Ovary (tissue), 9 donors: ENCODE results near the gene SNRPD3. TPM values are rescaled to one million over a fixed set of nuclear protein-coding genes. Genes with fewer than 3 reads are reported as not detected.
"Not testable (repeated sequence)": the region's sequence is repeated elsewhere in the genome, so short reads cannot be mapped to it uniquely, and the experiment has no call there.

ENCODE experiments used
- DNase-seq, 5 donors: peaks; one replicate each; pipeline ENCODE4 v3.0.0-alpha.2; 2019 to 2020
- H3K27ac ChIP-seq, 2 donors: fragments of 200-600 bp; one replicate each; pipeline versions ENCODE4 v1.5.1 to v1.8.0; 2019 to 2022
- H3K27me3 ChIP-seq: fragments of 200-600 bp; one replicate; pipeline ENCODE4 v1.8.0; 2022
- H3K36me3 ChIP-seq: fragments of 200-600 bp; sonication (generic); one replicate; pipeline ENCODE4 v1.5.1; 2019
- H3K4me1 ChIP-seq: one replicate; pipeline ENCODE4 v1.8.1; 2013; ENCODE audit warnings: mild to moderate bottlenecking, moderate library complexity; ENCODE audit not compliant: insufficient read depth
- H3K4me3 ChIP-seq: fragments of 200-600 bp; sonication (generic); one replicate; pipeline ENCODE4 v1.5.1; 2017
- H3K9me3 ChIP-seq, 2 donors: fragments of 200-600 bp in 1 of 2; sonication (generic) in 1 of 2; one replicate each; pipeline versions ENCODE4 v1.5.1 to v1.8.1; 2013 to 2019; ENCODE audit warnings: mild to moderate bottlenecking in 1 of 2, moderate library complexity in 1 of 2
- CTCF ChIP-seq, 3 donors: fragments of 450-650 bp in 2 of 3; fragments of 200-600 bp in 1 of 3; IDR thresholded peaks; one replicate each; pipeline versions ENCODE4 v1.5.1 to v1.8.0; 2016 to 2022; ENCODE audit warnings: antibody characterized with exemption in 3 of 3, mild to moderate bottlenecking in 1 of 3
- EP300 ChIP-seq: sonication (generic); formaldehyde crosslinking; IDR thresholded peaks from one replicate; pipeline ENCODE4 v1.6.1; 2017; ENCODE audit warnings: antibody characterized with exemption
- POLR2A ChIP-seq: fragments of 450-650 bp; IDR thresholded peaks from one replicate; pipeline ENCODE4 v1.6.1; 2017; ENCODE audit warnings: antibody characterized with exemption, mild to moderate bottlenecking, moderate library complexity
- WGBS, 3 donors: extraction: QIAGEN DNeasy Blood & Tissue Kit in 1 of 3; methylation state at CpG; one replicate each; pipeline versions ENCODE4 v1.1.5 to v1.1.7; 2013 to 2017; 5-methylcytosine and 5-hydroxymethylcytosine counted together
- intact Hi-C, 4 donors: fragments of 100-400 bp; cut with DNase I; formaldehyde crosslinking; loops; one replicate each; pipeline versions ENCODE4 v1.11.0 to v1.15.1; 2022 to 2023
- polyA plus RNA-seq, 2 donors: library from polyadenylated mRNA; stranded (reverse); fragments of 200-250 nt in 1 of 2; fragments of 350-450 nt in 1 of 2; fragmentation: Illumina TruSeq in 1 of 2; extraction: RNeasy Lipid Tissue Mini Kit (QIAGEN cat#74804) in 1 of 2; gene quantifications; one replicate each; pipeline ENCODE4 v1.2.3, GENCODE V29; 2013 to 2014
- total RNA-seq, 7 donors: library from RNA; depleted of rRNA in 2 of 7; stranded (reverse); fragments of >200 nt in 2 of 7; fragmentation: NEBNext Ultra II Directional in 3 of 7; extraction: Animal tissue kit (Norgen Biotek cat#: 25700) in 3 of 7; gene quantifications; one replicate each; pipeline versions ENCODE4 v1.1.0 to v1.2.4, GENCODE V29; 2016 to 2023
- donor health status: DM: no; HTN: no; CAD: no; lungs with moderate emphysema.
- donor health status: DM: no; HTN: no; CAD: no.
- donor health status: Bipolar disorder and iron deficiency.
- donor health status: DM: yes; HTN: yes; CAD: no.
- donor health status: DM: no; HTN: no; CAD: no.
- donor health status: DM: yes; HTN: yes; CAD: no.

SNRPD3 gene
- total and polyA plus RNA-seq, 9 donors, result 62.9 to 154 (median 86.5) TPM

DNA sequence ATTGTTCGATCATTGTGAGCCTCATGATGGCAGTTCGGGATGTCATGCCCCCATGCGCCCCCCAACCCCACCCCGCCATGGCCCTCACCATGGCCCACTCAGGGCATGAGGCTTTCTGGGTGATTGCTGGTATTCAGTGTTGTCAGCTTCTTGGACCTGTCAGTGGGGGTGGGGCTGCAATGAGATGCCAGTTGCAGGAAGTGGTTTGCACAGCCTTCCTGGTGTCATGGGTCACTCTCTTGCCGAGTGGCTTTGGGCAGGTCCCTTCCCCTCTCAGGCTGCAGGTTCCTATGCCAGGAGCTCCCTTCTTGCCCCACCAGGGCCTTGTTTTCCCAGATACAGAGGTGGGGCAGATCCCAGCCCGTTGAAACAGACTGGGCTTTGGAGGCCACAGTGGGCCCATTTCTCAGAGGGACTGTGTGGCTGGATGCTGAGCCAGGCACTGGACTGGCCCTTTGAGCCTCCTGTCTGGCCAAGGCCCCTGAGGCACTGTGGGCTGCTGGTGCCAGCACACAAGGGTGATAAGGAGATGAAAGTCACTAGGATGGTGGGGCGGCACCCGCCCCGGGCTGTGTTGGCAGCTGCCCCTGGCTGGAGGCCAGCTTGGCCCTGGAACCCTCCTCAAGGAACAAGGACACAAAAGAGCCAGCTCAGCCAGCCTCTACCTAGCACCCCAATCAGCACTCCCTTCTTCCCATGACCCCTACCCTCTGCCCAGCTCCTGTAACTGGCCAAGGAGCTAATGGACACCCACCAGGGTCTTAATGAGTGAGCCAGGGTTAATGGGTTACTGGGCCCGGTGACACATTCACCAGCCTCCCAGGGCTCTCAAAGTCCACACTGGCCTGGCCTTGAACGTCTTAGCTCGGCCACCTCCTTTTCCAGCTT is 45.7 kb downstream of the SNRPD3 start:
- TF ChIP-seq POLR2A (no peak), EP300 (no peak), CTCF (IDR thresholded peaks at IDR 0.05) (no peak)
- Histone ChIP-seq H3K4me3 (no peak overlapping the region), H3K4me1 (peaks cover 3% of the 10 kb centered on the region), H3K27me3 (no peaks in the 10 kb centered on the region), H3K27ac (no peak overlapping the region), H3K36me3 (no peaks in the 10 kb centered on the region), H3K9me3 (no peaks in the 10 kb centered on the region)
- DNase-seq, result peak in 1 of 5 donors; percentile 27
- WGBS, 3 donors, result 77 to 81% (median 78%) methylated on average over 9 to 12 of the region's 12 CpGs
- intact Hi-C loops, result no loop called here

DNA sequence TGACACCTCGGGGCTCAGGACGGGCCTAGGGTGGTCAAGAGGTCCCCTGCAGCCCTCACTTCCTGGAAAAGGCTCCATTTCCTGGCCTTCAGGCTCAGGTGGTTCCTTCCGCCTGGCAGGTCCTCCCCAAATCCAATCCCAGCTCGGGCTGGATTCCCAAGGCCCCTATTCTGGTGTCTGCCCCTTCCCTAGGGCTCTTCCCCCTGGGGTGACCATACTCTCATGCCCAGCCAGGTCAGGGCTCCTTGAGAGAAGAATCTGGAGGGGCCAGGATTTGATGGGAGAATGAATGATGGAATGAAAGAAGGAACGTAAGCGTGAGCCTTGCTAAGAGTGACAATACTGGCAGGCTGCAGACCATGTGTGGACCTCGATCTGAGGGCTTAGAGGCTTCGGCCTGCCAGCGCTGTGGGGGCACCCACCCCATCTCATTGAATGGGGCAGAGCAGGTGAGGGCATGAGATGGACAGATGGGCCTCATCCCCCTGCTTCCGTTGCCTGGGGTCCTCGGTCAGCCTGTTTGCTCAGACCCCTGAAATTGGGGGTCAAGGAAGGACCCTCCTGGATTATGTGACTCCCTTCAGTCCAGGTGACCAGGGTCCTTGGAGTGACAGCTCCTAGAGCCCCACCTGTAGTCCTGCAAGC is 46.4 kb downstream of the SNRPD3 start:
- H3K4me1 ChIP-seq, H3K4me3 ChIP-seq, H3K27ac ChIP-seq, H3K27me3 ChIP-seq, H3K9me3 ChIP-seq, intact Hi-C loops, H3K36me3 ChIP-seq, DNase-seq: not testable (repeated sequence)
- 92 to 94% (median 92%) methylated on average over 11 of the region's 11 CpGs for WGBS, 3 donors

GRCh38 chr22:24602847-24603769 is 47.3 kb downstream of the SNRPD3 start, which contains the start of gene GGT1:
TSS of gene GGT1 (plus strand) at chr22:24603193. CDS start at chr22:24611082, 7,889 bp downstream.
- H3K36me3 ChIP-seq, H3K27me3 ChIP-seq, H3K27ac ChIP-seq, DNase-seq, intact Hi-C loops, H3K4me3 ChIP-seq, H3K9me3 ChIP-seq, H3K4me1 ChIP-seq: not testable (repeated sequence)
- WGBS, 3 donors, result 46 to 58% (median 51%) methylated on average over 20 to 22 of the region's 22 CpGs

DNA sequence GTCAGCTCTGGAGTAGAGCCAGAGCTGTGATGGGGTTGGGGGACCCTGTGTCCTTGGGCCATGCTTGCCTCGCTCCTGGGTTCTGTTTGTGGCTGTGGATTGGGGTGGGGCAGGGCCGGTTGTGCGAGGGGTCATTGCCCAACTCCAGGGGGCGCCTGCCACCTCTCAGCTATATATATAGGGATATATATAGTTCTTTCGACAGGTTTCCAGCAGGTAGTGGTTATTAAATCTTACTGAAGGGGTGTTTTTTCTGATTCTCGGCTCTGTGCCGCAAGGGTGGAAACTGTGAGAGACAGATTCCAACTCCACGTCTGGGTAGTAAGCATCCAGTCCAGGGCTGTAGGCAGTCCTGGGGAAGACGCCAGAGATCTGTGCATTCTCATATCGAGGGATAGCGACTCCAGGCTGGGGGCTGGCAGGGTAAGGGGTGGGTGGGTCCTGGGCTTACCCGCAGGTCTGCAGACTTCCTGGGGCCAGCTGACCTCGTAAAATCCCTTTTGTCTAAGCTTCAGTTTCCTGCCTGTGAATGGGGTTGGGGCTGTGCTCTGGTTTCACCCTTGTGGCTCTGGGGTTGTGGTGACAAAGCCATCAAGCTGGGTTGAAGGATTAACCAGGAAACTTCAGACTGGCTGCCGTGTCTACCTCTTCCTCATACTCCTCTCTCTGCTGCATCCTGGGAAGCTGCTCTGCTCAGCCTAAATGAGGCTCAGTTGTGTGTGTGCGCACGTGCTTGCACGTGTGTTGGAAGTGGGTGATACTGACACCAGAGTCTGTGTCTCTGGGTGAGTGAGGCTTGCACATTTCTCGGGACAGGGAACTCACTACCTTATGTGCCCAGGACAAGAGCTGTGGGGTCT is 48.2 kb downstream of the SNRPD3 start:
- H3K9me3 ChIP-seq, H3K4me1 ChIP-seq, H3K27me3 ChIP-seq, DNase-seq, H3K36me3 ChIP-seq, H3K4me3 ChIP-seq, H3K27ac ChIP-seq, intact Hi-C loops: not testable (repeated sequence)
- 25 to 29% (median 26%) methylated on average over 18 of the region's 18 CpGs for WGBS, 3 donors

- intact Hi-C loops, H3K9me3 ChIP-seq, DNase-seq, H3K27ac ChIP-seq, H3K4me1 ChIP-seq, H3K27me3 ChIP-seq, H3K4me3 ChIP-seq, H3K36me3 ChIP-seq: not testable (repeated sequence)
- 72 to 84% (median 81%) methylated on average over 2 of the region's 2 CpGs for WGBS, 3 donors
Measured at GRCh38 chr22:24606340-24606739, 50.5 kb downstream of the SNRPD3 start.

- H3K4me3 ChIP-seq, DNase-seq: not testable (repeated sequence)
- 76 to 83% (median 82%) methylated on average over 17 to 18 of the region's 18 CpGs for WGBS, 3 donors
Measured at GRCh38 chr22:24607429-24607983, 51.7 kb downstream of the SNRPD3 start.

DNA sequence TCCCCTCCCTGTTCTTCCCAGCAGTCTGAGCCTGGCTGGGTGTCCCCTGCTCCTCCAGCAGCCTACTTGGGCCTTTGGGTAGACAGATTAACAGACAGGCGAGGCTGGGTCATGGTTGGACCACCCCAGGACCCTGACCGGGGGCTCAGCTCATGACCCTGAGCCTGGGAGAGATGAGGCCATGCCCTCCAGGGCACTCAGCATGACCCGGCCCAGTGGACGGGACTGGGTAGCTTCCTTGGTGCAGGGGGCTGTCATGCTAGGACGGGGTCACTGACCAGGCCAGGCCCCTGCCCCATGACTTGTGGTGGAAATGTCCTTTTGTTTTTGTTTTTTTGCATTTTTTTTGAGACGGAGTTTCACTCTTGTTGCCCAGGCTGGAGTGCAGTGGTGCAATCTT is 52.5 kb downstream of the SNRPD3 start:
- H3K27ac ChIP-seq, H3K36me3 ChIP-seq, H3K27me3 ChIP-seq, H3K4me3 ChIP-seq, intact Hi-C loops, H3K4me1 ChIP-seq, DNase-seq, H3K9me3 ChIP-seq: not testable (repeated sequence)
- WGBS, 3 donors, result 84 to 93% (median 84%) methylated on average over 5 to 6 of the region's 6 CpGs

More at GRCh38 chr22:24607429-24607983, 51.7 kb downstream of the SNRPD3 start:
- H3K4me1 ChIP-seq, H3K9me3 ChIP-seq, H3K27me3 ChIP-seq, H3K36me3 ChIP-seq, H3K27ac ChIP-seq, intact Hi-C loops: not testable (repeated sequence)

DNA sequence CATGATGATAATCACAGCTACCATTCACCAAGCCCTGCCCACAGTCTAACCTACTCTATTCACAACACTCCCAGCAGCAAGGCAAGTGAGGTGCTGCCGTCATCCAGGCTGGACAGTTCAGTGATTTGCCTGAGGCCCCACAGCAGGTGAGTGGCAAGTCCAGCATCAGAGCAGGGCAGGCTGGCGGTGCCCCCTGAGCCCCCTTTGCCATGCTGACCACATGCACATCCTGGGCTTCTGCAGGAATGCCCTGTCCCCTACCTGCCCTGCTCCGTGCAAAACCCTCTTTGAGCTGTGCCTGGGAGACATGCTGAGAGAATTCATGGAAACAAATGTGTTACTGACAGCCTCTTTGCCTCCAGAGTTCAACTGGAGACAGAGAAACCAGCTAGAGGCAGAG is 54.1 kb downstream of the SNRPD3 start:
- H3K27me3 ChIP-seq, intact Hi-C loops, H3K4me1 ChIP-seq, H3K9me3 ChIP-seq, DNase-seq, H3K27ac ChIP-seq, H3K4me3 ChIP-seq, H3K36me3 ChIP-seq: not testable (repeated sequence)
- 97% methylated on average over 2 of the region's 3 CpGs; no CpG with 5 or more reads in 2 of the 3 donors for WGBS, 3 donors

DNA sequence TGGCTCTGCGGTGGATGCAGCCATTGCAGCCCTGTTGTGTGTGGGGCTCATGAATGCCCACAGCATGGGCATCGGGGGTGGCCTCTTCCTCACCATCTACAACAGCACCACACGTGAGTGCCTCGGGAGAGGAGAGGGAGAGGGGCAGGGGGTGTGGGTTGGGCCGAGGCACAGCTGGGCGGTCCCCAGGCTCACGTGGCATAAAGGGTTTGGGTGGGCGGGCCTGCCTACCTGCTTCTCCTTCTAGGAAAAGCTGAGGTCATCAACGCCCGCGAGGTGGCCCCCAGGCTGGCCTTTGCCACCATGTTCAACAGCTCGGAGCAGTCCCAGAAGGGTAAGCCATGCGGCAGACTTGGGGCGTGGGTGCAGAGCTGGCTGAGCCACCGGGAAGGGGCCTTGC is 59.0 kb downstream of the SNRPD3 start:
- intact Hi-C loops, H3K36me3 ChIP-seq: not testable (repeated sequence)
- WGBS, 3 donors, result 72 to 83% (median 74%) methylated on average over 11 to 15 of the region's 15 CpGs

More for the DNA sequence above, 59.0 kb downstream of the SNRPD3 start:
- H3K27me3 ChIP-seq, H3K4me3 ChIP-seq, H3K4me1 ChIP-seq, DNase-seq, H3K27ac ChIP-seq, H3K9me3 ChIP-seq: not testable (repeated sequence)
